Measurements from ENCODE around the gene RAB27B. TPM values are rescaled to one million over a fixed set of nuclear protein-coding genes. Genes with fewer than 3 reads are reported as not detected.

Gene RAB27B
- total RNA-seq, 1 donor from 2014 or later, result 0.33 TPM

- H3K27ac Mint-ChIP-seq, result no peak overlapping the region
- H3K36me3 Mint-ChIP-seq (ENCODE audit: low read depth), result no peaks in the 10 kb centered on the region
- no peak overlapping the region for H3K4me3 Mint-ChIP-seq
- H3K27me3 Mint-ChIP-seq, result no peaks in the 10 kb centered on the region
- peak; percentile 45 for DNase-seq
- intact Hi-C loops (cut with micrococcal nuclease), result no loop called here
- no peaks in the 10 kb centered on the region for H3K4me1 Mint-ChIP-seq
- no peaks in the 10 kb centered on the region for H3K9me3 Mint-ChIP-seq
These were observed 88.2 kb downstream of the RAB27B start for GRCh38 chr18:54916507-54916906.

- no peaks in the 10 kb centered on the region for H3K27me3 Mint-ChIP-seq
- intact Hi-C loops (cut with micrococcal nuclease), result no loop called here
- H3K4me3 Mint-ChIP-seq, result no peak overlapping the region
- peak; percentile 52 for DNase-seq
- H3K36me3 Mint-ChIP-seq (ENCODE audit: low read depth), result no peaks in the 10 kb centered on the region
- no peak overlapping the region for H3K27ac Mint-ChIP-seq
- no peaks in the 10 kb centered on the region for H3K4me1 Mint-ChIP-seq
- H3K9me3 Mint-ChIP-seq, result no peaks in the 10 kb centered on the region
These were observed 89.8 kb downstream of the RAB27B start for GRCh38 chr18:54918060-54918459.

GRCh38 chr18:54919412-54919811, 91.1 kb downstream of the RAB27B start:
- no peak overlapping the region for H3K27ac Mint-ChIP-seq
- H3K36me3 Mint-ChIP-seq (ENCODE audit: low read depth), result no peaks in the 10 kb centered on the region
- H3K4me3 Mint-ChIP-seq, result no peak overlapping the region
- H3K4me1 Mint-ChIP-seq, result no peaks in the 10 kb centered on the region
- H3K27me3 Mint-ChIP-seq, result no peaks in the 10 kb centered on the region
- intact Hi-C loops (cut with micrococcal nuclease), result no loop called here
- DNase-seq, result peak; percentile 25
- no peaks in the 10 kb centered on the region for H3K9me3 Mint-ChIP-seq

GRCh38 chr18:54923339-54923956, 95.2 kb downstream of the RAB27B start:
- Mint-ChIP-seq H3K4me1 (peaks cover 2% of the 10 kb centered on the region), H3K27me3 (no peaks in the 10 kb centered on the region), H3K9me3 (no peaks in the 10 kb centered on the region), H3K4me3 (no peak overlapping the region), H3K36me3 (ENCODE audit: low read depth) (no peaks in the 10 kb centered on the region), H3K27ac (no peak overlapping the region)
- DNase-seq, result peak; percentile 28
- intact Hi-C loops (cut with micrococcal nuclease), result no loop called here

GRCh38 chr18:54924948-54925347, 96.7 kb downstream of the RAB27B start:
- Mint-ChIP-seq H3K9me3 (no peaks in the 10 kb centered on the region), H3K27ac (no peak overlapping the region), H3K4me3 (no peak overlapping the region), H3K4me1 (peaks cover 2% of the 10 kb centered on the region), H3K36me3 (ENCODE audit: low read depth) (no peaks in the 10 kb centered on the region), H3K27me3 (no peaks in the 10 kb centered on the region)
- peak; percentile 16 for DNase-seq
- intact Hi-C loops (cut with micrococcal nuclease), result no loop called here

GRCh38 chr18:54926593-54927325, 98.5 kb downstream of the RAB27B start:
- no peaks in the 10 kb centered on the region for H3K27me3 Mint-ChIP-seq
- peaks cover 2% of the 10 kb centered on the region for H3K4me1 Mint-ChIP-seq
- no peaks in the 10 kb centered on the region for H3K9me3 Mint-ChIP-seq
- H3K36me3 Mint-ChIP-seq (ENCODE audit: low read depth), result no peaks in the 10 kb centered on the region
- intact Hi-C loops (cut with micrococcal nuclease), result no loop called here
- no peak for DNase-seq
- H3K27ac Mint-ChIP-seq, result no peak overlapping the region
- no peak overlapping the region for H3K4me3 Mint-ChIP-seq

GRCh38 chr18:54928236-54928635, 100.0 kb downstream of the RAB27B start:
- no peaks in the 10 kb centered on the region for H3K9me3 Mint-ChIP-seq
- peaks cover 2% of the 10 kb centered on the region for H3K4me1 Mint-ChIP-seq
- no peak overlapping the region for H3K27ac Mint-ChIP-seq
- no peak overlapping the region for H3K4me3 Mint-ChIP-seq
- peak; percentile 29 for DNase-seq
- H3K27me3 Mint-ChIP-seq, result peaks cover 5% of the 10 kb centered on the region
- no peaks in the 10 kb centered on the region for H3K36me3 Mint-ChIP-seq (ENCODE audit: low read depth)
- intact Hi-C loops (cut with micrococcal nuclease), result no loop called here

GRCh38 chr18:54931152-54931551, 102.9 kb downstream of the RAB27B start:
- Mint-ChIP-seq H3K4me1 (no peaks in the 10 kb centered on the region), H3K36me3 (ENCODE audit: low read depth) (no peaks in the 10 kb centered on the region), H3K27me3 (peaks cover 8% of the 10 kb centered on the region), H3K9me3 (no peaks in the 10 kb centered on the region), H3K4me3 (no peak overlapping the region), H3K27ac (no peak overlapping the region)
- DNase-seq, result peak; percentile 32
- intact Hi-C loops (cut with micrococcal nuclease), result no loop called here

GRCh38 chr18:54932472-54932871, 104.2 kb downstream of the RAB27B start:
- no peaks in the 10 kb centered on the region for H3K9me3 Mint-ChIP-seq
- intact Hi-C loops (cut with micrococcal nuclease), result no loop called here
- peaks cover 8% of the 10 kb centered on the region for H3K27me3 Mint-ChIP-seq

GRCh38 chr18:54938506-54938905, 110.2 kb downstream of the RAB27B start:
- Mint-ChIP-seq H3K4me3 (no peak overlapping the region), H3K27me3 (peaks cover 5% of the 10 kb centered on the region), H3K27ac (no peak overlapping the region), H3K9me3 (no peaks in the 10 kb centered on the region), H3K36me3 (ENCODE audit: low read depth) (no peaks in the 10 kb centered on the region), H3K4me1 (peaks cover 2% of the 10 kb centered on the region)
- intact Hi-C loops (cut with micrococcal nuclease), result no loop called here
- peak; percentile 13 for DNase-seq

More at GRCh38 chr18:54932472-54932871, 104.2 kb downstream of the RAB27B start:
- H3K4me3 Mint-ChIP-seq, result no peak overlapping the region
- DNase-seq, result peak; percentile 32
- no peak overlapping the region for H3K27ac Mint-ChIP-seq
- H3K36me3 Mint-ChIP-seq (ENCODE audit: low read depth), result no peaks in the 10 kb centered on the region
- no peaks in the 10 kb centered on the region for H3K4me1 Mint-ChIP-seq

- H3K27me3 Mint-ChIP-seq, result peaks cover 2% of the 10 kb centered on the region
- intact Hi-C loops (cut with micrococcal nuclease), result no loop called here
- peaks cover 2% of the 10 kb centered on the region for H3K4me1 Mint-ChIP-seq
- H3K36me3 Mint-ChIP-seq (ENCODE audit: low read depth), result no peaks in the 10 kb centered on the region
- H3K27ac Mint-ChIP-seq, result no peak overlapping the region
- H3K9me3 Mint-ChIP-seq, result no peaks in the 10 kb centered on the region
- DNase-seq, result peak; percentile 26
- H3K4me3 Mint-ChIP-seq, result no peak overlapping the region
These were observed 111.2 kb downstream of the RAB27B start for GRCh38 chr18:54939361-54939917.

- Mint-ChIP-seq H3K27me3 (peaks cover 2% of the 10 kb centered on the region), H3K4me3 (no peak overlapping the region), H3K4me1 (peaks cover 13% of the 10 kb centered on the region), H3K36me3 (ENCODE audit: low read depth) (no peaks in the 10 kb centered on the region), H3K27ac (no peak overlapping the region), H3K9me3 (no peaks in the 10 kb centered on the region)
- DNase-seq, result peak; percentile 11
- intact Hi-C loops (cut with micrococcal nuclease), result loop anchor here (10.0 kb wide), 1 partner anchor 717 kb away; the partner anchor contains the start of gene MBD2
These were observed 113.9 kb downstream of the RAB27B start for GRCh38 chr18:54942144-54942543.

GRCh38 chr18:54942569-54942968, 114.3 kb downstream of the RAB27B start:
- intact Hi-C loops (cut with micrococcal nuclease), result loop anchor here (10.0 kb wide), 1 partner anchor 718 kb away; the partner anchor contains the start of gene MBD2
- no peak overlapping the region for H3K4me3 Mint-ChIP-seq
- H3K27ac Mint-ChIP-seq, result no peak overlapping the region
- DNase-seq, result peak; percentile 18
- H3K27me3 Mint-ChIP-seq, result peaks cover 2% of the 10 kb centered on the region
- no peaks in the 10 kb centered on the region for H3K36me3 Mint-ChIP-seq (ENCODE audit: low read depth)
- H3K4me1 Mint-ChIP-seq, result peaks cover 13% of the 10 kb centered on the region
- H3K9me3 Mint-ChIP-seq, result no peaks in the 10 kb centered on the region

Data from activated CD4-positive, alpha-beta T cell treated with anti-CD3 and anti-CD28 coated beads, Interleukin-2, amount 10 ng/mL, durations not matched to agents 24 days and 14 days (primary cell).